HEK293 (cell line): Measurements from ENCODE around the gene NELFE.

Source experiments
- ZNF335 ChIP-seq: fragments of 450-650 bp; formaldehyde crosslinking; conservative IDR thresholded peaks from 2 replicates; pipeline ENCODE4 v1.5.1; 2016; ENCODE audit warnings: missing biosample characterization, missing genetic modification characterization
- ZNF423 ChIP-seq: fragments of 450-650 bp; formaldehyde crosslinking; IDR thresholded peaks from 2 replicates; pipeline ENCODE4 v1.5.1; 2016; ENCODE audit warnings: missing biosample characterization, missing genetic modification characterization
- TF ChIP-seq, protein P1 (sequence below): fragments of 450-650 bp; formaldehyde crosslinking; IDR thresholded peaks from 2 replicates; pipeline ENCODE4 v1.5.1; 2016; ENCODE audit warnings: missing biosample characterization, missing genetic modification characterization

DNA sequence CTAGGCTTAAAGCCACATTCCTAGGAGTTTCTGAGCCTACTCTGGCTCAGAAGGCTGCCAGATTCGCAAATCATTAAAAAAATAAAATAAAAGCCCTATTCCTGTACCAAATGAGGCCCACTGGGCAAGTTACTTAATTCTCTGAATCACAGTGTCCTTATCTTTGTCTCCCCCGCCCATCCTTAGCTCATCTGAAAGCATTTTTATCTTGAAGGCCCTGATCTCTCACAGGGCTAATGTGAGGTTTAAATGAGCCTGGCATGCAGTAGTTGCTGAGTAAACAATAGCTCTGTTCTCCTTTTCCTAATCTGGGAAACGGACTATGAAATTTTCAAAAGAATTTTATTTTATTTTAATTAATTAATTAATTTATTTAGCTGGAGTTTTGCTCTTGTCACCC, 54.8 kb downstream of the NELFE start:
- TF ChIP-seq, protein P1, sequence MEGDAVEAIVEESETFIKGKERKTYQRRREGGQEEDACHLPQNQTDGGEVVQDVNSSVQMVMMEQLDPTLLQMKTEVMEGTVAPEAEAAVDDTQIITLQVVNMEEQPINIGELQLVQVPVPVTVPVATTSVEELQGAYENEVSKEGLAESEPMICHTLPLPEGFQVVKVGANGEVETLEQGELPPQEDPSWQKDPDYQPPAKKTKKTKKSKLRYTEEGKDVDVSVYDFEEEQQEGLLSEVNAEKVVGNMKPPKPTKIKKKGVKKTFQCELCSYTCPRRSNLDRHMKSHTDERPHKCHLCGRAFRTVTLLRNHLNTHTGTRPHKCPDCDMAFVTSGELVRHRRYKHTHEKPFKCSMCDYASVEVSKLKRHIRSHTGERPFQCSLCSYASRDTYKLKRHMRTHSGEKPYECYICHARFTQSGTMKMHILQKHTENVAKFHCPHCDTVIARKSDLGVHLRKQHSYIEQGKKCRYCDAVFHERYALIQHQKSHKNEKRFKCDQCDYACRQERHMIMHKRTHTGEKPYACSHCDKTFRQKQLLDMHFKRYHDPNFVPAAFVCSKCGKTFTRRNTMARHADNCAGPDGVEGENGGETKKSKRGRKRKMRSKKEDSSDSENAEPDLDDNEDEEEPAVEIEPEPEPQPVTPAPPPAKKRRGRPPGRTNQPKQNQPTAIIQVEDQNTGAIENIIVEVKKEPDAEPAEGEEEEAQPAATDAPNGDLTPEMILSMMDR: no peak
- no peak for TF ChIP-seq ZNF423 (tag by site-specific recombination)
- no peak for TF ChIP-seq ZNF335
